ENCODE measurements around the gene PLEKHG5.

PLEKHG5 gene

DNA sequence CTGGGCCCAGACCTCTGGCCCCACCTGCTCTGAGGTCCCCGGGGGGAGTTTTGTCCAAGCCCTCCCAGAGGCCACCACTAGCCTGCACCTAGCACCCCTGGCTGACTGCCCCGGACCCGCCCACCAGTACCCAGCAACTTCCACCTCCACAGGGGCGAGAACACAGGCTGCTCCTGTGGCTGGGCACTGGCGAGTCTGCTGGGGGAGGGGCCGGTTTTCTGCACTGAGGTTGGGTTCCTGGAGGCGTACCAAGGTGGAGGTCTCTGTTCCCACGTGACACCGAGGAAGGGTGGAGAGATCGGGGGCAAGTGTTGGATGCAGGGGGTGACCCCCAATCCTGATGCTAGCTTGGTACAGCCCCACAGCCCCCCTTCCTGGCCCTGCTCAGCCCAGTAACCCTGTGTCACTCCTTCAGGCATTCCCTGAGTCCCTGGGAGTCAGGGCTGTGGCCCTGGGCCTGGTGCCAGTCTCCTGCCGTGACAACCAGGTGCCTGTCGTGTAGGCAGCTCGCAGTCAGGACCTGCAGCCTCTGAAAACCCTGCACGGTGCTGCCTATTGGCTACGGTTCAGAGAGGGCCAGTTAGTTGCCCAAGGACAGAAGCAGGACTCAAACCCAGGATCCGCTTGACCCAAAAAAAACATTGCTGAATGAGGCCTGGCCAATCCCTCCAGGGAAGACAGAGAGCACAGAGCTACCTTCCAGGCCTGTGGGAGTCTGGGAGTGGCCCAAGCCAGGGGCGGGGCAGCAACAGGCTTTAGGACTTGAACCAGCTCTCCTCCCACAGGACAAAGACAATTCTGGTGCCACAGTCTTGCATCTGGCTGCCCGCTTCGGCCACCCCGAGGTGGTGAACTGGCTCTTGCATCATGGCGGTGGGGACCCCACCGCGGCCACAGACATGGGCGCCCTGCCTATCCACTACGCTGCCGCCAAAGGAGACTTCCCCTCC lies 63.8 kb downstream of the PLEKHG5 start:
- no peak for DNase-seq (ENCODE audit: low read depth in 2 of 2)

DNA sequence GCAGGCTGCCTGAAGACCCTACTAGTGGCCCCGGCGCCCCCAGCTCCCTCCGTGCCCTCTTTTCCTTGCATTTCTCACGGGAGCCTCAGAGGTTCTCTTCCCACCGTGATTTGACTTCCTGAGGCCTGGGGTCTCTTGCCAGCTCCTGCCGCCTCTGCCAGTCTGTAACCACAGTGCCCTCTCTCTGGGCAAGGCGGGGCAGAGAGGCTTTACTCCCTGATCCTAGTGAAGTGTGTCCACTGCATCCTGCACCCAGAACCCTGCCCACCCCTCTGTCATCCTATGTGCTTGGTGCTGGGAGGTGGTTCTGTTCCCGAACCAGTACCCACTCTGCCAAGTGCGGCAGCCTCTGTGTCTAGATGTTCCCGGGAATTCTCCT lies 64.5 kb downstream of the PLEKHG5 start:
- no peak for DNase-seq (ENCODE audit: low read depth in 2 of 2)

DNA sequence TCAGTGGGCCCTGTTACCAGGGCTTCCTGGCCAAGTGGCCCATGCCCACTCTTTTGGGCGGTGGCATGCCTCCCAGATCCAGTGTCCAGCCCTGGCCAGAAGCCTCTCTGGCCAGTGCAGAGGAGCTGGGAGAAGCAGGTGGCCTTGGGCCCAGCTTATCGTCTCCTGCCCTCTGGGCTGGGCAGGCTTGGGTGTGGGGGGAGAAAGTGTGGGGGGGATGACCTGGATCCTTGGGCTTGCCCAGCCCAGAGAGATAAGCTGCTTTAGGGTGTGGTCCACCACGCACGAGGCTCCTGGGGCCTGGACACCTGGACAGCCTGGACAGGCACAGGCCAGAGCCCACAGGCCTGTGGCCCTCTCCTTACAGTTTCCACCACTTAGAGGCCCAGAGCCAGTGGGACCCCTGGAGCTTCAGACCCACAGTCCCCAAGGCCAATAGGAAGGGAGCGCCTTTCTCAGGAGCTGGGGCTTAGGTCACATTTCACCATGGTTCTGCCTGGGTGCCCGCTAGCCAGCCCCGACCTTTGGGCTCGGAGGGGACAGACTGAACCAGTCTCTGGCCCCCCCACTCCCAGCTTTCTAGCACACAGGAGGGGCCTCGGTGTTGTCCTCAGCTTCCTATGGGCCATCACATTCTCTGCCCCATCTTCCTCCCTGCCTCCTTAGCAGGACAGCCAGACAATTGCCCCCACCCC lies 65.0 kb downstream of the PLEKHG5 start:
- no peak for DNase-seq (ENCODE audit: low read depth in 2 of 2)

DNA sequence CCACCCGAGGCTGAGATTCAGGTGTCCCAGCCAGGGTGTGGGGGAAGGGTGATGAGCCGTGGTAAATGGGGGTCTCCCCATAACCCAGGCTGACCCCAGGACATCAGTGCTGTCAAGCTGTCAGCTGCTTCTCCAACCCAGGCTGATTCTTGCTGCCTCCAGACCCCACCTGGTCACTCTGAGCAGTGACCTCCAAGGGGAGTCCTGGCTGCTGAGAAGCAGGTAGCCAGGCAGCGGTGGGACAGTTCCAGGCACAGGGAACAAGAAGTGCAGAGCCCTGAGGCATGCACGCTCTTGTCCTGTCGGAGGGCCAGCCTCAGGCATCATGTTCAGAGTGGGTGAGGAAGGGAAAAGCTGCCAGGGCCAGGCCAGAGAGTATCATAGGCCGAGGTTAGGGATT lies 65.8 kb downstream of the PLEKHG5 start:
- no peak for DNase-seq (ENCODE audit: low read depth in 2 of 2)

DNA sequence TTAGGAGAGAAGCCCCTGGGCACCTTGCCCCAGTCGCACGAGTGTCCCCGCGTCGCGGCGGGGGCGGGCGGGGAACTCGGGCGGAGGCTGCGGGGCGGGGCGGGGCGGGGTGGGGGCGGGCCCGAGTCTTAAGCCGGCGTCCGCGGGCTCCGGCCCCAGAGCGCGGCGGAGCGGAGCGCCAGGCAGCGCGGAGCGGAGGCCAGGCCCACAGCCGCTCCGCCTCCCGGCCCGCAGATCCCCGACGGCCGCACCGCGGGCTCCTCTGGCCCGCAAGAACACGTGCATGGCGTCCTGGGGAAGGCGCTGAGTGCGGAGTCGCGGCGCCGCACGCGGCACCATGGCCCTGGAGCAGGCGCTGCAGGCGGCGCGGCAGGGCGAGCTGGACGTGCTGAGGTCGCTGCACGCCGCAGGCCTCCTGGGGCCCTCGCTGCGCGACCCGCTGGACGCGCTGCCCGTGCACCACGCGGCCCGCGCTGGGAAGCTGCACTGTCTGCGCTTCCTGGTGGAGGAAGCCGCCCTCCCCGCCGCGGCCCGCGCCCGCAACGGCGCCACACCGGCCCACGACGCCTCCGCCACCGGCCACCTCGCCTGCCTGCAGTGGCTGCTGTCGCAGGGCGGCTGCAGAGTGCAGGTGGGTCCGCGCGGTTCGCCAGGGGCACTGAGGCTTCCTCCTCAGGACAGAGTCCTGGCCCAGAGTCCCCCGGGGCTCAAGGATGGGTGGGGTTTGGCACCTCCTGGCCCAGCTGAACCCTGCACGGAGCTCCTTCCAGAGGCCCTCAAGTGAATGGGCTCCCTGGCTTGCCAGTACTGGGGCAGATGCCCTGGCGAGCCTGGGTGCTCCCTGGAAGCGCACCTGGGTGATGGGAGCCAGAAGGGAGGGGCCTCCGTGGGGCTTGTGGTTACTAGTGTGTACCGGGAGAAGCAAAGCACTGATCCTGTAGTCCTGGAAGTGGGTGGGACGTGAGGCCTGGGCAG lies 66.6 kb downstream of the PLEKHG5 start, which contains the start of gene ESPN:
ESPN (plus strand) TSS at position 158 of the 975 bp plus-strand sequence; CDS start at position 338, 180 bp downstream.
- no peak for DNase-seq (ENCODE audit: low read depth in 2 of 2)

DNA sequence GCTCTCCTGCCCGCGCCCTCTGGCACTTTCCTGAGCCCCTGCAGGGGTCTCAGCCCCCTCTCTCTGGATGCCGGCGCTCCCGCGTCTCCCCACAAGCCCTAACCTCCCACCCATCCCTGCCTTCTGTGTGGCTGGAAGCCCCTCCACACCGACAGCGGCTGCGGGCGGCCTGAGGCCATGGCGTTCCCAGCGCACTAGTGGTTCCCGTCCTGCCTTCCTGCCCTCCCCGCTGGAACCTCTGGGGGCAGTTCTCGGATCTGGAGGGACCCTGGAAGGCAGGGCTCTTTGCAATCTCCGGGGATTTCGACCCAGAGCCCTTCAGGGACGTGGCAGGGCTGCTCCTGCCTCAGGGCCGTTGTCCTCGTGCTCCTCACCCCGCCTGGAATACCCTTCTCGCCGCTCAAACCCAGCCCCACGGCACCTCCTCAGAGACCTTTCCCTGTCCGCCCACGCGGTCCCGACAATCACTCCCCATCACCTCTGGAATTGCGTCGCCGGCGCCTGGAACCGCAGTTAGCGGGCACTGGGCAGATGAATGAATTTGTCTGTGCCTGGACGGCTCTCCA lies 67.4 kb downstream of the PLEKHG5 start:
- no peak for DNase-seq (ENCODE audit: low read depth in 2 of 2)

DNA sequence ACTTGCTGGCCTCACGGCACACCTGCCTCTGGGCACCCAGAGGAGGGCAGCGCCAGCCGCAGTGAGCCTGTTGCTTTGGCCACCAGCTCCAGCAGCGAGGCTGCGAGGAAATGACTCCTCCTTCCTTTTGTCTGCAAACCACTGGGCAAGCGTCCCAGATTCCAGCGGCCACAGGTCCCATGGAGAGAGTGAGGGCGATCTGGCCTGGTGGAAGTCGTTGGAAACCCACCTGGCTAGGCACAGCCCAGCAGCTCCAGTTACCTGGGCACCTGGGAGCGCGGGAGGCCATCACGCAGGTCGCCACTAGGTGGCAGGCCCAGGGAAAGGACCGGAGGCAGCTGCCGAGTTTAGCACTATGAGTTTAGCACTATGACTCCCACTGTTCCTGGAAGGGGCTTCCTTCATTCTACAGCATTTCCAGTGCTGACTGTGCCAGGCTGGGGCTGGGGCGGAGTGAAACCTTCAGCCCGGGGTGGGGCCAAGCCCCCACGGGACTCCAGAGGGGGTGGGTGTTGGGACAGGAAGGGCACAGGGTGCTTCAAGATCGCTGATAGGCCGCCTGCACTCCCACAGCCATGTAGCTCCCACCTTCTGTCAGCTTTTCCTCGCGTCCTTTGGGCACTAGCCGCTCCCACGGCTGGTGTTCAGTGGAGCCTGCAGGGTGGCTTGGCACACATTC lies 68.0 kb downstream of the PLEKHG5 start:
- peak; percentile 38 to 62 for DNase-seq (ENCODE audit: low read depth in 2 of 2)

DNA sequence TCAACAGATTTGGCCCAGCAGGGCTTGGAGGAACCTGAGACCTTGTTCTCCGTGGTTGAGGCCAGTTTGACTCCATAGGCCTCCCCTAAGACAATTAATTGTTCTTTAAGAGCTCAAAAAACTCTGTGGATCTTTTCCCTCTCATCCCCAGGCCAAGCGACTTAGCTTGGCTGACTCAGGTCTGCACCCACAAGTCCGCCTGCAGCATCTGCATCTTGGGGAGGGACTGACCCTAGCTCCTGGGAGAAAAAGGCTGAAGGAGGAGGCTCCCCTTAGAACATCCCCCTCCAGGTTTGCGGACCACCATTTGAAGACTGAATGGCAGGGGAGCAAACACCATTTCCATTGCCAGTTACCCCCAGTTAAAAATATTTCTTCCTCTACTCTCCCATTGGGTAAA lies 70.2 kb downstream of the PLEKHG5 start:
- DNase-seq (ENCODE audit: low read depth in 2 of 2) = no peak

DNA sequence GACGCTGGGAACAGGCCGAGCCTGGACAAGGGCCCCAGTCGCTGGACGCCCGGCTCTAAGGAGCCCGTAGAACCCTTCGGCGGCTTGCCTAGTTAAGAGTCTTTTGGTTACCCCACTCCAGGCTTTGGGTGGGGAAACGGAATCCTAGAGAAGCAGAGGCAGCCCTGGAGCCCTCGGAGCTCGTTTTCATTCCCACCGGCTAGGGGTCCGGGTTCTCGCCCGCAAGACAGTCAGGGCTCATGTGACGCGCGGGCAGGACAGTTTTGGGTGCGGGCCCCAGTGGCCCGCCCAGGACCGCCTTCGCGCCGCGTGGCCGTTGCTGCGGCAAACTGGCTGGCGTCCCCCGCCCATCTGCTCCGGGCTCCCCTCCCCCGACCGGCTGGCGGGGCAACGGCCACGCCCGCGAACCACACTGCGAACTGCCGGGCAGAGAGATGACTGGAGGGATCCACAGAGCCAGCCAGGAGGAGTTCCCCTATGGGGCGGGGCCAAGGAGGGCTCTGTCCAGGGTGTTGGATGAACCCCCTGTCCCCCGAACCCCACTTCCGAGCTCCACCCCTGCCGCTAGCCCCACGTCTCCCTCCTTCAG lies 70.9 kb downstream of the PLEKHG5 start:
- DNase-seq (ENCODE audit: low read depth in 2 of 2) = no peak

DNA sequence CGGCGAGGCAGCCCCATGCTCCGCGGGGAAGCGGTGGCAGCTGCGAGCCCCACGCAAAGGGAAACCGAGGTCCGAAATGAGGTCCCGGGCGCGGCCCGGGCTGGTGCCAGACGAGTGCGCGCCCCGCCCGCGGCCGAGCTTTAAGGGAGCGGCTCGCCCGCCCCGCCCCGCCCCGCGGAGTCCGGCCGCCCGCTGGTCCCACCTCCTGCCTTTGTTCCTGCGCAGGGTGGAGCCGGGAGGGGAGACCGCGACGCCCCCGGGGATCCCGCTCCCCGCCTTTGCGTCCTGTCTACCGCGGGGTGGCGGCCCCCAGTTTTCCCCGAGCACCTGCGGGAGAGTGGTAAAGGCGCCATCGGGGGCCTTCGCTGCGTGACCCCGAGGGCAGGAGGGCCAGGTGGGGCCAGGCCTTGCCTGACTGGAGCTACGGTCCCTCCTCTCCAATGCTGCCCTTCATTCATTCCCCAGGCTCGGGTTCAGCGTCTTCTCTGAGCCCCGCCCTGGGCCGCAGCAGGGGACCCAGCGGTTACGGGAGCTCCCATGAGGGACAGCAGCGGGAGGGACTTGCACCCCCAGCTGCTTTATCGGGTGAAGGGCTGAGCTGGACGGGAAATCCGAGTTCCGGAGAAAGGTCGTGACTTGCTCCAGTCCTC lies 71.5 kb downstream of the PLEKHG5 start, which contains the start of gene HES2:
HES2 (minus strand) TSS at position 116 of the 650 bp plus-strand sequence; CDS start at position 17, 99 bp downstream.
- no peak for DNase-seq (ENCODE audit: low read depth in 2 of 2)

DNA sequence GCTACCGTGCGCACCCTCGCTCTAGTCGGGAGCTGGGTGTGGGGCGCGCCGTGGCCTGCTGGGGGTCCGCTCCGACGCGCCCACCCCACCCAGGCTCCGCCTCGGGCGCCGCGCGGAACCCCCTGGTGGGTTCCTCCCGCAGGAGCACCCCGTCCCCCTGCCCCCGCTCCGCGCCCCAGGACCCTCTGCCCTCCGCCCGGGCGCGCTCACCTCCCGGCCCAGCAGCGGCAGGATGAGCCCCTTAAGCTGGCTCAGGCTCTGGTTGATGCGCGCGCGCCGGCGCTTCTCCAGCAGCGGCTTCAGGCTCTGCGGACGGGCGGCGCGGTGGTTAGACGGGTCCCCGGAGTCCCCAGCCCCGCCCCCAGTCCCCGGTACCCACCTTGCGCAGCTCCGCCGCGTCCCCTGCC lies 72.1 kb downstream of the PLEKHG5 start:
- DNase-seq (ENCODE audit: low read depth in 2 of 2) = no peak

DNA sequence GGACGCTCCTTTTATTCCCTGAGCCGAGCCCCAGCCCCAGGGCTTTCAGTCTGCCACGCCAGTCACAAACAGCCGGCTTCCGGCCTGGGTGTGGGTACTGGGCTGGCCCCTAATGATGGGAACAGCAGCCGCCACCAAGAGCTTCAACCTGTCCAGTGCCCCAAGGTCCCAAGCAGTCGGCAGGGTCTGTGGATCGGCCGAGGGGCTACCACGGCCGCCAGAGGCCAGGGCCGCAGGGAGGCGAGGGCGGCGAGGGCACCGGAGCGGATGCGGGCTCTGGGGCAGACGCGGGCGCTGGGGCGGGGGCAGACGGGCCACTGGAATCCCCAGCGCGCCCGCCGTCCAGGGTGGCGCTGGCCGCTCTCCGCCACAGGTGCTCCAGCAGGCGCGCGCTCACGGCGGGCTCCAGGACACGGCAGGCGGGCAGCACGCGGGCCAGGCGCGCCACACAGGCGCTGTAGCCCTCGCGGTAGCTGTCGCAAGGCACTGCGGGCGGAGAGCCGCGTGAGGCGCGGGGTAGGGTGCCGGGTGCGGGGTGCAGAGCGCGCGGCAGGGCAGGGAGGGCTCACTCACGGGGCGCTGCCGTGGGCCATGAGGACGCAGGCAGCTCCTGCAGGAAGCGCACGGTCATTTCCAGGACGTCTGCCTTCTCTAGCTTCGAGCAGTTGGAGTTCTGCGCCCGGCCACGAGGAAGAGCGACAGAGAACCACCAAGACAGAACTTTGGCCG lies 72.6 kb downstream of the PLEKHG5 start:
- no peak for DNase-seq (ENCODE audit: low read depth in 2 of 2)

DNA sequence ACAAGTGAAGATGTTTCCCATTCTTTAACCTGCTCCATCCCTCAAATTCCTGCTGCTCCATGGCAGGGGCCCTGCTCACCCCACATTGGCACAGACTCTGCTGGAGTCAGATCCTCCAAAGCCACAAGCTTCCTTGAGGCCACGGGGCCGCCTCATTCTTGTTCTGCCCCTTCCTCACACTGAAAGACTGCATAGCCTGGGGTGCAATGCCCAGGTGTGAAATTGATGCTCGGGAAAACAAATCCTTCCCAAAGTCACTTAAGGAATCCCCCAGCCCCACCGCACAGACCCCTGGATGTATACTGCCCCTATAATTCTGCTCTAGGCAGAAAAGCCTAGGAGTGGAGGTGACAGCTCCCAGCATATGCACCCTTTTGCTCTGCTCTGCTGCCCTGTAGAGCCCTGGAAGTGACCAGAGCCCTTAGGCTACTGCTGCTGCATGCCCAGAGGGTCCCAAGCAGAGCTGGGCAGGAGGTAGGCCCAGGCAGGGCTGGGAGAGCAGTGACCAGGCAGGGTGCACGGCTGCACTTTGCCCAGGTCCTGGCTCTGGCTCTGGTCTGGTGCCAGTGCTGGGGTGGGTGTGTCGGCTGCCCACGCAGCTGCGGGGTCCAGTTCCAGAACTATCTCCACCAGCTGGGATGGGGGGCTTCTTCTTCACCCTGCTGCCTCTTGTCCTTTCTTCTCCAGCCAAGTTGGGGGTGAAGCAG lies 73.4 kb downstream of the PLEKHG5 start:
- DNase-seq (ENCODE audit: low read depth in 2 of 2) = no peak
